Measurements from ENCODE around the gene SMIM29. TPM values are rescaled to one million over a fixed set of nuclear protein-coding genes. Genes with fewer than 3 reads are reported as not detected.
A peak's percentile ranks its signal among the peaks of the same experiment; 100 is the strongest.

The SMIM29 gene
- total RNA-seq, 6 experiments from 2014 or later = 35.0 to 44.8 (median 36.9) TPM

DNA sequence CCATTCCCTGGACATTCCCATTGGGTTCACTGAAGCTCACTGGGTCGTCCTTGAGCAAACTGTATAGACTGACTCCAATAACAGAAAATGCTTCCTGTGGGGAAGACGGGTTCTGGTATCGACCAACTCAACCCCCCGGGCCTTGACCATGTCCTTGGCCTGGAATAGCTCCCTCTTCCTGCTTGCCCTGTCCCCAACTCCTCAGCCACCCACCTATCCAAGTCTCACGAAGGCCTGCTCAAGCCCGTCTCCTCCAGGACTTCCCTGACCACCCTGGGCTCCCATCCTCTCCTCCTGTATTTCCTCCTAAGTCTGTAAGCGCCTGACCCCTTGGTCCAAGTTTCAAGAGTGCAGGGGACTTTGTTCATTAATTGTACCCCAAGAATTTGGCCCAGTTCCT is 14.9 kb downstream of the SMIM29 start:
- Mint-ChIP-seq H3K4me1 (ENCODE audit: low read depth) (peaks cover 31% of the 10 kb centered on the region), H3K9me3 (no peaks in the 10 kb centered on the region), H3K36me3 (ENCODE audit: low read depth) (peaks cover 7% of the 10 kb centered on the region; the same call in 1 of the 2 replicates), H3K27me3 (ENCODE audit: insufficient read depth) (peaks cover 4% of the 10 kb centered on the region), H3K27ac (peak overlapping the region; percentile 8; the same call in 1 of the 2 replicates), H3K4me3 (no peak overlapping the region)
- DNase-seq = no peak
- TF ChIP-seq, protein P1, sequence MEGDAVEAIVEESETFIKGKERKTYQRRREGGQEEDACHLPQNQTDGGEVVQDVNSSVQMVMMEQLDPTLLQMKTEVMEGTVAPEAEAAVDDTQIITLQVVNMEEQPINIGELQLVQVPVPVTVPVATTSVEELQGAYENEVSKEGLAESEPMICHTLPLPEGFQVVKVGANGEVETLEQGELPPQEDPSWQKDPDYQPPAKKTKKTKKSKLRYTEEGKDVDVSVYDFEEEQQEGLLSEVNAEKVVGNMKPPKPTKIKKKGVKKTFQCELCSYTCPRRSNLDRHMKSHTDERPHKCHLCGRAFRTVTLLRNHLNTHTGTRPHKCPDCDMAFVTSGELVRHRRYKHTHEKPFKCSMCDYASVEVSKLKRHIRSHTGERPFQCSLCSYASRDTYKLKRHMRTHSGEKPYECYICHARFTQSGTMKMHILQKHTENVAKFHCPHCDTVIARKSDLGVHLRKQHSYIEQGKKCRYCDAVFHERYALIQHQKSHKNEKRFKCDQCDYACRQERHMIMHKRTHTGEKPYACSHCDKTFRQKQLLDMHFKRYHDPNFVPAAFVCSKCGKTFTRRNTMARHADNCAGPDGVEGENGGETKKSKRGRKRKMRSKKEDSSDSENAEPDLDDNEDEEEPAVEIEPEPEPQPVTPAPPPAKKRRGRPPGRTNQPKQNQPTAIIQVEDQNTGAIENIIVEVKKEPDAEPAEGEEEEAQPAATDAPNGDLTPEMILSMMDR (IDR thresholded peaks at IDR 0.05) = no peak

GRCh38 chr6:34232901-34233300 is 15.9 kb downstream of the SMIM29 start:
- no peak overlapping the region for H3K27ac Mint-ChIP-seq
- no peak overlapping the region for H3K4me3 Mint-ChIP-seq
- H3K36me3 Mint-ChIP-seq (ENCODE audit: low read depth) = no peaks in the 10 kb centered on the region
- TF ChIP-seq, protein P1 (IDR thresholded peaks at IDR 0.05) = no peak
- H3K4me1 Mint-ChIP-seq (ENCODE audit: low read depth) = peaks cover 24% of the 10 kb centered on the region
- no peaks in the 10 kb centered on the region for H3K9me3 Mint-ChIP-seq
- H3K27me3 Mint-ChIP-seq (ENCODE audit: insufficient read depth) = peaks cover 4% of the 10 kb centered on the region
- no peak for DNase-seq

DNA sequence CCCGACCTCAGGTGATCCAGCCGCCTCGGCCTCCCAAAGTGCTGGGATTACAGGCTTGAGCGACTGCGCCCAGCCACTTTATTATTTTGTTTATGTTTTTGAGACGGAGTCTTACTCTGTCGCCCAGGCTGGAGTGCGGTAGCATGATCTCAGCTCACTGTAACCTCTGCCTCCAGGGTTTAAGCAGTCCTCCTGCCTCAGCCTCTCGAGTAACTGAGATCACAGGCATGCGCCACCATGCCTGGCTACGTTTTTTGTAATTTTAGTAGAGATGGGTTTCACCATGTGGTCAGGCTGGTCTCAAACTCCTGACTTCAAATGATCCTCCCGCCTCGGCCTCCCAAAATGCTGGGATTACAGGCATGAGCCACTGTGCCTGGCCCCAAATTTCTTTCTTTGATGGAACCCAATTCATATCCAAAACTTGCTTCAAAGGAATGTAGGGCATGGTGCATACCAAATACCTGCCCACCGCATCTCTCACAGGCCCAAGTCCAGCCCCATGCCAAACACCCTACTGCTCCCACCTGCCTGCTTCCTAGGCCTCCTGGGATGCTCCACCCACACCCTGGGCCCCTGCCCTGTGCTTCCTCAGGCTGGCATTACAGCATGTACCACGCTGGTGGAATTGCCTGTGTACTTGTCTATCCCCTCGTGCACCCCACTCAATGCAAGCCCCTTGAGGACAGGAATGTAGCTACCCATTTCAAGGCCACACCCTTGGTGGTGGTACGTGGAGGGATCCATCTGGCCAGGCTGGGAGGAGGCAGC is 17.1 kb downstream of the SMIM29 start:
- Mint-ChIP-seq H3K4me1 (ENCODE audit: low read depth) (peaks cover 24% of the 10 kb centered on the region), H3K9me3 (no peaks in the 10 kb centered on the region), H3K27ac (peak overlapping the region; percentile 33), H3K4me3 (no peak overlapping the region), H3K27me3 (ENCODE audit: insufficient read depth) (peaks cover 4% of the 10 kb centered on the region), H3K36me3 (ENCODE audit: low read depth) (no peaks in the 10 kb centered on the region)
- DNase-seq = no peak
- TF ChIP-seq, protein P1 (IDR thresholded peaks at IDR 0.05) = no peak

GRCh38 chr6:34230653-34231371 is 18.0 kb downstream of the SMIM29 start:
- Mint-ChIP-seq H3K27me3 (ENCODE audit: insufficient read depth) (peaks cover 2% of the 10 kb centered on the region; the same call in 1 of the 2 replicates), H3K27ac (peak overlapping the region; percentile 73), H3K9me3 (no peaks in the 10 kb centered on the region), H3K4me3 (no peak overlapping the region), H3K4me1 (ENCODE audit: low read depth) (peaks cover 20% of the 10 kb centered on the region), H3K36me3 (ENCODE audit: low read depth) (no peaks in the 10 kb centered on the region)
- TF ChIP-seq, protein P1 (IDR thresholded peaks at IDR 0.05) = no peak
- DNase-seq = no peak

- Mint-ChIP-seq H3K36me3 (ENCODE audit: low read depth) (no peaks in the 10 kb centered on the region), H3K27ac (no peak overlapping the region), H3K4me1 (ENCODE audit: low read depth) (peaks cover 20% of the 10 kb centered on the region), H3K27me3 (ENCODE audit: insufficient read depth) (peaks cover 2% of the 10 kb centered on the region; the same call in 1 of the 2 replicates), H3K4me3 (no peak overlapping the region), H3K9me3 (no peaks in the 10 kb centered on the region)
- DNase-seq = no peak
- TF ChIP-seq, protein P1 (IDR thresholded peaks at IDR 0.05) = no peak
Observed at GRCh38 chr6:34229877-34230276, 18.9 kb downstream of the SMIM29 start.
